Fibroblast of lung (primary cell): ENCODE data around the gene LBHD2. TPM values are rescaled to one million over a fixed set of nuclear protein-coding genes. Genes with fewer than 3 reads are reported as not detected.
A peak's percentile ranks its signal among the peaks of the same experiment; 100 is the strongest.

Experiments
- DNase-seq, 2 donors: peaks; one replicate each; pipeline versions ENCODE4 v3.0.0 to v3.0.0-alpha.2; 2010; ENCODE audit warnings: low read depth in 2 of 2
- H2AFZ ChIP-seq: 2 replicates; pipeline ENCODE4 v1.5.1; 2012; ENCODE audit warnings: low read length, control low read depth, inconsistent platforms
- H3K27ac ChIP-seq: 2 replicates; pipeline ENCODE4 v1.5.1; 2011; ENCODE audit warnings: low read length, control low read depth; ENCODE audit not compliant: insufficient read depth
- H3K27me3 ChIP-seq: 2 replicates; pipeline ENCODE4 v1.5.1; 2011; ENCODE audit warnings: mild to moderate bottlenecking, low read length; ENCODE audit not compliant: control insufficient read depth, insufficient read depth
- H3K36me3 ChIP-seq: 2 replicates; pipeline ENCODE4 v1.5.1; 2011; ENCODE audit warnings: low read length; ENCODE audit not compliant: control insufficient read depth, insufficient read depth
- H3K4me1 ChIP-seq: 2 replicates; pipeline ENCODE4 v1.5.1; 2011; ENCODE audit warnings: low read length; ENCODE audit not compliant: control insufficient read depth, insufficient read depth; ENCODE audit errors: extremely low read depth
- H3K4me2 ChIP-seq: 2 replicates; pipeline ENCODE4 v1.5.1; 2011; ENCODE audit warnings: low read length, control low read depth; ENCODE audit not compliant: insufficient read depth; ENCODE audit errors: extremely low read depth
- H3K4me3 ChIP-seq, 4 experiments: fragments of 200-600 bp in 1 of 4; sonication (generic) in 1 of 4; replicated peaks in 1 of 4; 2 replicates each; pipeline ENCODE4 v1.5.1; 2011 to 2016; ENCODE audit warnings: low read length in 4 of 4, low read depth in 3 of 4, mild to moderate bottlenecking in 3 of 4, control low read depth in 2 of 4, inconsistent platforms in 1 of 4, mixed read lengths in 1 of 4; ENCODE audit not compliant: insufficient read depth in 1 of 4; ENCODE audit errors: control extremely low read depth in 1 of 4
- H3K79me2 ChIP-seq: 2 replicates; pipeline ENCODE4 v1.5.1; 2012; ENCODE audit warnings: mild to moderate bottlenecking, low read length, inconsistent platforms; ENCODE audit not compliant: control insufficient read depth, insufficient read depth
- H3K9ac ChIP-seq: 2 replicates; pipeline ENCODE4 v1.5.1; 2011; ENCODE audit warnings: mild to moderate bottlenecking, low read length, control low read depth; ENCODE audit not compliant: insufficient read depth
- H3K9me3 ChIP-seq: 2 replicates; pipeline ENCODE4 v1.5.1; 2012; ENCODE audit warnings: low read depth, low read length; ENCODE audit not compliant: control insufficient read depth, insufficient read depth
- H4K20me1 ChIP-seq: 2 replicates; pipeline ENCODE4 v1.5.1; 2011; ENCODE audit warnings: low read length; ENCODE audit not compliant: control insufficient read depth, insufficient read depth; ENCODE audit errors: extremely low read depth
- CTCF ChIP-seq, 2 donors: IDR thresholded peaks in 1 of 2; conservative IDR thresholded peaks in 1 of 2; 1 replicate in 1 of 2; 2 replicates in 1 of 2; pipeline ENCODE4 v1.5.1; 2011 to 2012; ENCODE audit warnings: low read length in 2 of 2, control low read depth in 1 of 2, inconsistent platforms in 1 of 2, low read depth in 1 of 2, mild to moderate bottlenecking in 1 of 2
- EZH2 ChIP-seq: IDR thresholded peaks from 2 replicates; pipeline ENCODE4 v1.5.1; 2012; ENCODE audit warnings: low read length, control low read depth, mild to moderate bottlenecking; ENCODE audit errors: missing control alignments
- polyA plus RNA-seq, 2 donors: library from polyadenylated mRNA; depleted of rRNA in 1 of 2; stranded (reverse) in 1 of 2; unstranded in 1 of 2; fragments of >200 nt; gene quantifications; 2 replicates each; pipeline ENCODE4 v1.2.1, GENCODE V29; 2011 to 2012; ENCODE audit warnings: missing spikeins in 1 of 2
- total RNA-seq: library from RNA; depleted of rRNA; stranded (reverse); fragments of >200 nt; gene quantifications from 2 replicates; pipeline ENCODE4 v1.2.1, GENCODE V29; 2014

The LBHD2 gene
- total and polyA plus RNA-seq, 2 donors (not counting 1 experiment from before 2014, with no cell fraction given) = not detected

GRCh38 chr14:103057028-103057371 lies 27.0 kb upstream of the LBHD2 start:
- Histone ChIP-seq H3K79me2 (peaks cover 45% of the 10 kb centered on the region), H3K9ac (peak overlapping the region; percentile 89), H4K20me1 (peaks cover 2% of the 10 kb centered on the region), H3K27ac (peak overlapping the region; percentile 77), H3K4me2 (peak overlapping the region; percentile 38), H3K9me3 (no peaks in the 10 kb centered on the region), H2AFZ (peak overlapping the region; percentile 48), H3K4me3 (peak overlapping the region; percentile 49 to 83 (median 78)), H3K27me3 (no peaks in the 10 kb centered on the region), H3K36me3 (peaks cover 2% of the 10 kb centered on the region), H3K4me1 (peaks cover 2% of the 10 kb centered on the region)
- TF ChIP-seq EZH2 (no peak), CTCF (conservative IDR thresholded peaks at IDR 0.05 in 1 of 2, IDR thresholded peaks at IDR 0.05 in 1 of 2; ENCODE audit: low read depth in 1 of 2, low read length in 2 of 2) (no peak)
- peak; percentile 16 to 19 for DNase-seq

DNA sequence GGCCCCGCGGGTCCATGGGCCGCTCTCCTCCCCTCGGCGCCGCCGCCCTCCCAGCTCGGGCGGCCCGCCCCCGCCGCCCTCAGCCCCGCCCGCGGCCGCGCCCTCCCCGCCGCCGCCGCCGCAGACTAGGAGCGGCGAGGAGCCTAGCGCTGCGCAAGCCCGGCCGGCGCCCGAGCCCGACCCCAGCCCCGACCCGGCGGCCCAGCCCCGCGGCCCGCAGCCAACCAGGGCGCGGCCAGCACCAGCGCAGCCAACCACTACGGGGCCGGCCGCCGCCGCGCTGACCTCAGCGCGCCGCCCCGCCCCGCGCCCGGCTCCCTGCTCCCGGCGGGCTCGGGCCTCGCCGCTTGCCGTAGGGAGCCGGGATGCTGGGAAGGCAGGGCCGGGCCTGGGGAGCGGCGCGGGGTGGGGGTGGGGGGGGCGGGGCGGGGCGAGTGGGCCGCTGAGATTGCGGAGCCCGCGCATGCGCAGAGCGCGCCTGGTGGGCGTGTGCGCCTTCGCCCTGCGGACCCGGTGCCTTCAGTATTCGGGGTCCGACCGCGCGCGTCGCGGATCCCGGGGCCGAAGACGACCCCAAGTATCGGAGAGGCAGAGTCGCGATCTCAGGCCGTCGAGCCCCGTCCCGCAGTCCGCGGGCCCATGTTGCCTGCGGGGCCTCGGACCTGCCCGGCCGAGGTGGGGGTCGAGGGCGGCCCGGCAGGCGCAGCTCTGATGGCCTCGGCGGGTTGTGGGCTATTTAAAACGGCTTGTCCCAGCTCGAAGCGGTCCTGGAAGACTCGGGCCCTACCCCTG lies 26.4 kb upstream of the LBHD2 start, which contains the start of gene CDC42BPB:
Gene CDC42BPB, minus strand, starts transcription at position 178 of the 792 bp plus-strand sequence. CDS start 376 bp downstream, outside the sequence.
- H3K9me3 ChIP-seq = no peaks in the 10 kb centered on the region
- DNase-seq = peak; percentile 90 to 91
- peaks cover 2% of the 10 kb centered on the region for H3K4me1 ChIP-seq
- no peak for TF ChIP-seq CTCF (conservative IDR thresholded peaks at IDR 0.05 in 1 of 2, IDR thresholded peaks at IDR 0.05 in 1 of 2; ENCODE audit: low read depth in 1 of 2, low read length in 2 of 2)
- TF ChIP-seq EZH2 = no peak
- peak within 1 kb of the TSS; percentile 84 to 94 (median 87) for H3K4me3 ChIP-seq
- peak within 1 kb of the TSS; percentile 100 for H3K4me2 ChIP-seq
- no peaks in the 10 kb centered on the region for H3K27me3 ChIP-seq
- H3K36me3 ChIP-seq = no peaks in the 10 kb centered on the region
- H3K27ac ChIP-seq = peak within 1 kb of the TSS; percentile 77
- peak within 1 kb of the TSS; percentile 93 for H2AFZ ChIP-seq
- peak within 1 kb of the TSS; percentile 89 for H3K9ac ChIP-seq
- peaks cover 2% of the 10 kb centered on the region for H4K20me1 ChIP-seq
- peaks cover 39% of the 10 kb centered on the region for H3K79me2 ChIP-seq

- TF ChIP-seq EZH2 (no peak), CTCF (conservative IDR thresholded peaks at IDR 0.05 in 1 of 2, IDR thresholded peaks at IDR 0.05 in 1 of 2; ENCODE audit: low read depth in 1 of 2, low read length in 2 of 2) (no peak)
- DNase-seq = peak in 1 of 2 donors; percentile 14
- Histone ChIP-seq H3K27ac (peak overlapping the region; percentile 64), H3K36me3 (no peaks in the 10 kb centered on the region), H3K79me2 (peaks cover 34% of the 10 kb centered on the region), H3K4me1 (peaks cover 2% of the 10 kb centered on the region), H2AFZ (peak overlapping the region; percentile 93), H4K20me1 (peaks cover 2% of the 10 kb centered on the region), H3K4me2 (peak overlapping the region; percentile 100), H3K4me3 (peak overlapping the region; percentile 84 to 94 (median 87)), H3K27me3 (no peaks in the 10 kb centered on the region), H3K9ac (peak overlapping the region; percentile 74), H3K9me3 (no peaks in the 10 kb centered on the region)
Observed at GRCh38 chr14:103058164-103059055, 25.6 kb upstream of the LBHD2 start.
